ENCODE results near the gene ZNF70.

- TF ChIP-seq CTCF (conservative IDR thresholded peaks at IDR 0.05; ENCODE audit: low read depth, low read length) (no peak), EZH2 (IDR thresholded peaks at IDR 0.05; ENCODE audit: borderline replicate concordance, low read depth, low read length, poor library complexity, severe bottlenecking) (no peak)
Measured at GRCh38 chr22:23716811-23717801, 33.8 kb downstream of the ZNF70 start.

Measured in A673 (cell line).